HG03139 (cell line): ENCODE measurements around the gene GNG2.

Experiments
- ATAC-seq: cut with Tn5 transposase; IDR thresholded peaks from one replicate; pipeline ENCODE4 v1.9.1; 2021; ENCODE audit not compliant: unreplicated experiment

The GNG2 gene

DNA sequence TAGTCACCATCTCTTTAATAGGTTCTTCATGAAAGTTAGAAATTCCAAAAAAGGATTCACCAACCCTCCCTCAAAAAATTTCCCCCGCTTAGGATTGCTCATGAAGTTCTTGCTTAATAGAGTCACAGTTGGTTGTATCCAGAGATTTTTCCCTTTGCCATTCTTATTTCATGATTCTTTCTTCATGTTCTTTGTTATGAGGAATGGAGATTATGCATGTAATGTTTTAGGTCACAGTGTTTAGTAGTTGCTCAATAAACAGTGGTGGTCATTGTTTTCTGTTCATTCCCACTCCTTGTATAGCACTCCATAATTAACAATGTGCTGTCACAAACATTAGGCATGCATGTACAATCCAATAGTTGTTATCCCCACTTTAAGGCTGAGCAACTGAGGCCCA is 77.7 kb downstream of the GNG2 start:
- no peak for ATAC-seq

DNA sequence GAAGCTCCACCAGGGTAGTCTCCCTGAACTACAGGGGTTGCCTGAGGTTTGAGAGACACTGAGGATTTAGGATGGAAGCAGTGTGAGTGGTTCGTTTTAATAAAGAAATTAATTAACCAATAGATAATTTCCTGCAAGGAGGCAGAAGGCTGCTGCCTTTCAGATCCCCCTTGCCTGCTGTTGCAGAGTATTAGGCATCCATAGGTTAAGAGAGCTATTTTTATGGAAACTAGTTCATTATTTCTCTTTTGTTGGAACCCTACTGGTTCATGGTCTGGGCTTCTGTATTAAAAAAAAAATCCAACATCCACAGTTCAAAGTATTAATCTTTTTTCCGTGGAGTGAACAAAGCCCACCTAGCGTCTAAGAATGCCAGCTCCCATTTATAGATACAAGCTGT is 78.4 kb downstream of the GNG2 start:
- ATAC-seq, result no peak

DNA sequence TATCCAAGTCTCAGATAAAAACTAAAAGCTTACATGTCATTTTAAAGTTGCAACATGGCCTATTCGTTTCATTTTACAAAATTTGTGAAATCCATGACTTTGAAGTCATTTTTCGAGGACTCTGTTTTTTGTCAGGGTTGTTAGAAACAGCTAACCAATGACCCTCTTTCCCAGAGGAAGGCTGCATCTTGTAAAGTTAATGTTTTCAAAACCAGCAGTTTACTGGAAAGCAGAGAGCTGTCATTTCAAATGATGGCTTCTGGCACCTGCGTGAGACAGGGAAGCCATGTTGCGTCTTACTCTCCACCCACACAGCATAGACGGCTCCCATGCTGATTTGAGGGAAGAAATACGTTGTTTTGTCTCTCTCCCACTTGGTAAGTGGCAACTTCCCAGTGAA is 78.8 kb downstream of the GNG2 start:
- no peak for ATAC-seq

DNA sequence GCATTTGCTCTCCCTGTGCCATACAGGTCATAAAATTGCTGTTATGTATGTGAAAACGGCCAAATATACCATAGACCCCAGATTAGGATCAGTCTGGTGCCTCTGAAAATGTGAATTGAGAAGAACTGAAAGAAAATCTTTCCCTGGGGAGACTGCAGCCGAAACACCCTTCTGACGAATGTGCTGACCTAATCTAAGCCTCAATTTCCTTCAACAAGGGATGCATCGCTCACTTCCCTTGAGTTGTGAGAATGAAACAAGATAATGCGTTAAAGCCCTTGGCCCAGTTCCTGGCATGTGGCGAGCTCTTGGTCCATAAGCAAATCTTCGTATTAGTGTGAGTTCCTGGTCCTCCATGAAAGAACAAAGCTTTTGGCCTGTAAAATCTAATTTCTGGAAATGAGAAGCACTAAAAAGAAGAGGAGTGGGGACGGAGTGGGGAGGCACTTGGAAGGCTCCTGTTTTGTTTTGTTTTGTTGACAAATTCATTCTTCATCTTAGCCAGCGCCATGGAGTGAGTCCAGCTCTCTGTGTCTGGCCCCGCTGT is 79.4 kb downstream of the GNG2 start:
- no peak for ATAC-seq

DNA sequence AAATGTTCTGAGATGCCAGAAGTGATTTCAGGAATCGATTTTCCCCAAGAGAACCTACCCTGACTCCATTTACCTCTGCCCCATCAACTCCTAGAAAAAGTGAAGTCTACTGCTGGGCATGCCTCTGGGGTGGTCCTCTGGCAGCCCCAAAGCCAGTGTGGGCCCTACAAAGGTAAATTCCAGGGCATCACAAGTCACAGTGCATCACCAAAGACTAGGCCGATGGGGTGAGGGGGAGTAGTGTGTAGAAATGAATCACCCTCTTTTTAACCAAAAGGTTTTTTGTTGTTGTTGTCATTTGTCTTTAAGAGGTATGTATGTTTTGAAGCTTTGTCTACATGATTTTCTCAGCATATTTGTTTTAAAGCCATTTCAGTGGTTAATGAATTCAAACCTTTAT is 82.6 kb downstream of the GNG2 start:
- no peak for ATAC-seq

DNA sequence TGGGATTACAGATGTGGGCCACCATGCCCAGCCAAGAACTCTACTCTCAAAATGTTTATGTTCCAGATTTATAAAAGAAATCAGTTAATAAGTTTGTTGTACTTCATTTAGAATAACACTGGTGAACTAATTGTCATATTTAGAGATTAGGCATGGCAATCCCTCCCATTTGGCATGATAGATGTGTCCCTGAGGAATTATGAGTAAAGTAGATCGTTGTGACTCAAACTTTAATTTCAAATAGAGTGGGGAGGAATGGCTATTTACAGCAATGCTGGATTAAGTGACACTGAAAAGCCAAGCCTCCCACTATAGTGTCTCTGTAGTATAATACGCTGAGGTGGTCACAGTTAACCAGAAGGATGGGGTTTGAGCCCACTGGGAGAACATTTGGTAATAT is 89.6 kb downstream of the GNG2 start:
- ATAC-seq, result no peak

DNA sequence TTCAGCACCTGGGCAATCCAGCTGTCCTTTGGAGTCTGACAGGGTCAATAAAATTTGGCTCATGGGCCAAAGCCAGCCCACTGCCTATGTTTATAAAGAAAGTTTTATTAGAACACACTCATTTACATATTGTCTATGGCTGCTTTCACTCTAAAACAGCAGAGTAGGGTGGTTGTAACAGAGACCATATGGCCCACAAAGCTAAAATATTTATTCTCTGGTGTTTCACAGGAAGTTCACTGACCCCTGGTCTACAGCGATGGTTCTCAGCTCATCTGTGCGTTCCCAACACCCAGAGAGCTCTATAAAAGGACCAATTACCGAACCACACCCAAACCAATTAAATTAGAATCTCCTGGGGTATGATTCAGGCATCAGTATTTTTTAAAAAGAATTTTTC is 91.2 kb downstream of the GNG2 start:
- ATAC-seq, result no peak

DNA sequence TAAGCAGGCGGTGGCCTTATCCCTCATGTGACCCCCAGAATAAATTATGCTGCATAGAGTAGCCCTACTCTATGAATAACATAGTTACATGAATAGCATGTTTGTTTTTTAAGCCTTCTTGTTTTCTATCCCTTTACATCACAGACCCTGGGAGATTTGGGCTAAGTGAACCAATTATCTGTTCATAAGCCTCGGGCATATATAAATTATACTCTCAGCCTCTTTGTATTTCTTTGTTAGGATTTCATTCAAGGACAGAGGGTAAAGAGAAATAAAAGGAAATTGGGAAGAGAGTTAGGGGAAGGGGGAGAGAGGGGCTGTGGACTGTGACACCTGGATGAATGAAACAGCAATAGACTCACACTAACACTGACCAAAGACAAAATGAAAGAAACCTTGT is 93.6 kb downstream of the GNG2 start:
- no peak for ATAC-seq

DNA sequence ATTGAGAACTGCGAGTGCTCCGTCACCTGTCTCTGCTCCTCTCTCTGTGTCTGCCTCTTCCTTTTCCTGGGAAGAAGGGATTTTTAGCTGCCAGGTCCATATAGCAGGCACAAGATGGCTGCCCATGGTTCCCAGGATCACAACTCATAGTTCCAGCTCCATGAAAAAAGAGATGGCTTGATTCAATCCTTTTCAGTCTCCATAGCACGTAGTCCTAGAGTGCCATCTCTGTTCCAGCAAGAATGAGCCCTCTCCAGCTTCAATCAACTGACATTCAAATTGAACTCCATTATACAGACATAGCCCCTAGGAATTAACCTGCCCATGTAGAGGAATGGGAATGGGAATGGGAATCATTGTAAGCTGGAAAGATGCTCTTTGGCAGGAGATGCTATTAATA is 94.2 kb downstream of the GNG2 start:
- no peak for ATAC-seq

DNA sequence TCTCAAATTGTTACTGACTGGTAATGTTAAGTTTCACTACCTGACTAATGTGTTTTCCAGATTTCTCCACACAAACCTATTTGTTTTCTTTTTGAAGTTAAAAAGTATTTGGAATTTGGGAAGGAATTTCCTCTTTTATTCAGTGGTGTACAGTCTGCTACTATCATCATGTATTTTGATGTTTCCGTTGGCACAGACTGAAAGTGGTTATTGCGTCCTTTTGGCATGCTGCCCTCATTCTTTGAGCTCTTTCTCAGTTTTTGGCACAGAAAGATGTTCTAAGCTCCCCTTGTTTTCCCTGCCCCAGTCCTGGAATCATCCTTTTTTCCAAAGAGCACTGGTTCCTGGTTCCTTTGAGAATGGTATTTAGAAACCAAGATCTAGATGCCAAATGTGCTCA is 97.5 kb downstream of the GNG2 start:
- no peak for ATAC-seq

DNA sequence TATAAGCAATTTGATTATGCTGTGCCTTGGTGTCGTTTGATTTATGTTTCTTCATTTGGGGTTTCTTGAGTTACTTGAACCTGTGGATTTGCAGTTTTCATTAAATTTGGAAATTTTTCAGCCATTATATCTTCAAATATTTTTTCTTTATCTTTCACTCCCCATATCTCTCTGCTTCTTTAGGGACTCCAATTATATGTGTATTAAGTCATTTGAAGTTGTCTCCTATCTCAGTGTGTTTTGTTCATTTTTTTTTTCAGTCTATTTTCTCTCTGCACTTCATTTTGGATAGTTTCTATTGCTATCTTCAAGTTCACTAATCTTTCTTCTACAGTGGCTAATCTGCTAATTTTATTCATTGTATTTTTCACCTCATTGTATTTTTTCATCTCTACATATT is 99.5 kb downstream of the GNG2 start:
- no peak for ATAC-seq

DNA sequence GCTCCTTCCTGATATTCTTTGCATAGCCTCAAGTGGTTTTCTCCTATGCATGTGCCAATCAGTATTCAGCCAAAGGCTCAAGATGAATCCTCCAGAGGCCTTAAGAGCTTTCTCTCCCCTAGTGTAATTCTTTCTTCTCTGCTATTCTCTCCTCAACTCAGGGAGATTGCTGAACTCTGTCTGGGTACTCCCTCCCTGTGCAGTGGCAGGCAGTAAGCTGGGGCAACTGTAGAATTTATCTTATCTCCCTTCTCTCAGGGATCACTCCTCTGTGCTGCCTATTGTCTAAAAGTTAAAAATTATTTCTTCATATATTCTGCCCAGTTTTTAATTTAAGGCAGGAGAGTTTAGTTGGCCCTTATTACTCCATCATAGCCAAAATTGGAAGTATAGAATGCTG is 100.5 kb downstream of the GNG2 start:
- ATAC-seq, result no peak

DNA sequence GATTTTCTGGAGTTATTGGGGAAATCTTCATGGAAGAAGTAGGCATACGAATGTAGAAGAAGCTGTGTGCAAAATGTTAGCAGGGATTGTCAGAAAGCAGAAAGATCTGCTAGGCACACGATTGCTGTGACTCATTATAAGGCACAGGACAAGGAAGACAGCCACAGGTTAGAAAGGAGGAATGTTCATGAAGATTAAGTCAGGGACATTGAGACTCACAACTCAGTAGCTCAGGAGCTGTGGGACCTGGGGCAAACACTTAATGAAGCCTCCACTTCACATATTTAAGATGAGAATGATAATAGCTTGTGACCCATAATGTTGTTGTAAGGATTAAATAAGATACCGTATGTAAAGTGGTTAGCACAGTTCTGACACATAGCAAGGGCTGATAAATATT is 102.3 kb downstream of the GNG2 start:
- no peak for ATAC-seq

DNA sequence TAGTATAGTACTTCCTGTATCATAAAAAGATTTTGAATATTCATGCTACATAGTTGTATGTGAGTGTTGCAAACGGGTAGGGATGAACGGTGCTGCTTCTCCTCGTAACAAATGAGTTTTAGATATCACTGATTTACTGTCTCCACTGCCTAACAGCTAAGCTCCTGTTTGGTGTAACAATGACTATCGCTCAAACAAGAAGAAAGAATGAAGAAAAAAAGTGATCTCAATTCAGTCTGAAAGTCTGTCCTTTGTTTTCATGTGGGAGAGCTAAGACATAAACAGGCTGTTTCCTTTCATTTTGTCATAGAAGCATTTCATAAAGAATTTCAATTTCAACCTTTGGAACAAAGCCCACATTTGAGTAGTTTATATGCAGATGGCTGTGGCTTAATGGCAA is 102.9 kb downstream of the GNG2 start:
- no peak for ATAC-seq

DNA sequence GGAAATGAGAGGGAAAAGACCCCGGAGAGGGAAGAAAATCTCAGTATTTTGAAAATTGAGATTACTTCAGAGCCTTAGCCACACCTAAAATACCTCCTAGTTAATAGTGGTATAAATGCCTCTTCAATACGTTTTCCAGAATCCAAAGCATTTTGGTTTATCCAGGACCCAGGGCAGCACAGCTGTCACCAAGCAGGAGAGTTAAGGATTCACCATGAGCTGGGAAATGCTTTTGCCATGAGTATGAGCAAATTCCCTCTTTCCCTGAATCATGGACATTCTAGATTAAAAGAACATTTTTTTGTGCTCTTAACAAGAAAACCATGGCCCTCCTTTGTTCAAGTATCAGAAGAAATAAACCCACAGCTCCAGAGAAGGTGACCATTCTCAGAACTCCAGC is 107.1 kb downstream of the GNG2 start:
- ATAC-seq, result no peak

DNA sequence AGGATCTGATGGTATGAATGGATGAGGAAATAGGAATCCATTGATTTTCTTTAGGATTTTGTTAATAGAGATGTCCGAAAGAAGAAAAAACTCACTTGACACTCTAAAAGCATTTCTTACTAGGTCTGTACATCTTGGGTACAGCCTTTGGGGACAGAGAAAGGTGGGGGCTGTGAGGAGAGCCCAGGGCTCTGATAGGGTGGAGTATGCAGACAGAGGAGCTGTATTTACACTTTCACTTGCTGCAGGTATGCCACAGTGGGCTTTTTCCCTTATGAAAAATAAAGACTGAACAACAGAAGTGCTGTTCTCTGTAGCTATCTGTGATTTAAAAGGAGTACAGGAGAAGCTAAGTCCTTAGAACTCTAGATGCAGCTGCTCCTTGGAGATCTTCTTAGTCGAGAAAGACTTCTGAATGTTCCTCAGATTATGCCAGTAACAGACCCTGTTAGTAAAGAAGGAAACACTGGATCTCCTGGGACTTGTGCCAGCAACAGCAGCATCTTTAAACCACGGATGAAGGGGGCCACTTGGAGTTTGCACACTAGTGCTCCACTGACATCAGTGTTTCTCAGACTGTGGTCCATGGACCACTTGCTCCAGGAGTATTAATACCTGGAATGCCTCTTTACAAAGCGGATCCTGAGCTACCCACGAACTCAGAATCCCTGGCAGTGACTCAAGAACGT is 109.6 kb downstream of the GNG2 start:
- ATAC-seq, result no peak

DNA sequence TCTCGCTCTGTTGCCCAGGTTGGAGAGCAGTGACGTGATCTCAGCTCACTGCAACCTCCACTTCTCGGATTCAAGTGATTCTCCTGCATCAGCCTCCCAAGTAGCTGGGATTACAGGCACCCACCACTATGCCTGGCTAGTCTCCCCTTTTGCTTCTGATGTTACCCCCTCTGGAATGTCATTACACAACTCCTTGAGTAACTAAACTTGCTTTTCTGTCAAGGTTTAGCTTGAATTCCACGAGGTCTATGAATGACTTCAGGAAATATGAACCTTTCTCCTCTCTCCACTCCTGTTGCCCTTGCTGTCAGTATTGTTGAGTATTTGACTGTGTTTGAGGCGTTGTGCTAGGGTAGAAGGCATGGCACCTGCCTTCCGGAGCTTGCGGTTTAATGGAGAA is 112.2 kb downstream of the GNG2 start:
- ATAC-seq, result no peak

DNA sequence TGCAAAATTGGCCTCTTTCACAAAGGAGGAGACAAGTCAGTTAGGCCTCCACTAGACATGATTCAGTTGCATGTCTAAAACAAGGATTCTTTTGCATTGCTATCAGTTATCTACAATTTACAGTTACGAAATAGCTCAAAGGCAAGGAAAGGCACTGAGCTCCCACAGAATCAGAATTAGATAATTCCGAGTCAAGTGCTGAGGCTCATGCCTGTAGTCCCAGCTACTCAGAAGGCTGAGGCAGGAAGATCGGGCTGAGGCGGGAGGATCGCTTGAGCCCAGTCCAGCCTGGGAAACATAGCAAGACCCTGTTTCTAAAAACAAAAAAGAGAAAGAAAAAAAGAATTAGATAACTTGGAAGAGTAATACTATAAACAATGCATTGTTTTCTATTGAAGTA is 116.7 kb downstream of the GNG2 start:
- no peak for ATAC-seq

DNA sequence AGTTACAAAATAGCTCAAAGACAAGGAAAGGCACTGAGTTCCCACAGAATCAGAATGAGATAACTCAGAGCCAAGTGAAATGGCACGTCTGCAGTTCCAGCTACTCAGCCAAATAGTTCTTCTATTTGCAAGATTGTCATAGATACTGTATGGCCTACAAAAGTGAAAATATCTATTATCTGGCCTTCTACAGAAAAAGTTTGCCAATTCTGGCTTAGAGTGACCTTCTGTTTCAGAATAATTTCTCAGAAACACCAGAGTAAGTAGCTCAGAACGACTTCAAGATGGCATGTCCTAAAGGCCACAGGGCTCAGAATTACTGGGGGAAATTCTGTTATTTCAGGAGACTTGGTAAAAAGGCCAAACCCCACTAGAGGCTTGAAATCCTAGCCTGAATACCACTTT is 118.3 kb downstream of the GNG2 start:
- ATAC-seq, result no peak

DNA sequence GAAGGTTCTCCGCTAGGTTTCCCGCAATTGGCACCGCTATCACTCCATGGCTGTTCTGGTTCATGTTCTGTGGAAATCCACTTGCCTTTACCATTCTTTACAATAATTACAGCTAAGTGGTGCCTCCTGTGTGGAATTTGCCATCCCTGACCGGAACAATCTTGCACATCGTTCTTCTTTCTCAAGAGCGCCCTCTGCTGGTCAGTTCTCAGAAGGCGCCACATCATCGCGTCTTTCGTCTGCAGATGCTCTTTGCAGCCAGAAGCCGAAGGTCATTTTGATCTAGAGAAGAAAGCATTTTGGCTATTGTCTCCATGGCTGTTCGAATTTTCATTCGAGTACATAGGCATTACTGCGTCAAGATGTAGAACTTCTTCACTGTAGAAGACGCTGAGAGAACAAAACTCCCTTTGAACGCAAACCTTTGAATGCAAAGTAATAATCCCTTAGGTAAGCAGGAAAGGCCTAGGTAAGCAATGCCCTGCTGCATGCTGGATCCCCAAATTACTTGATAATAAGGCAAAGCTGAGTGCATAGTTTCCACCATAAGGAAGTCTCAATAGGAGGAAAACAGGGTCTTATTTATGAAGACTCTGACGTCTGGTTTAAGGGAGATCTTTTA is 118.8 kb downstream of the GNG2 start:
- peak; percentile 78 for ATAC-seq

DNA sequence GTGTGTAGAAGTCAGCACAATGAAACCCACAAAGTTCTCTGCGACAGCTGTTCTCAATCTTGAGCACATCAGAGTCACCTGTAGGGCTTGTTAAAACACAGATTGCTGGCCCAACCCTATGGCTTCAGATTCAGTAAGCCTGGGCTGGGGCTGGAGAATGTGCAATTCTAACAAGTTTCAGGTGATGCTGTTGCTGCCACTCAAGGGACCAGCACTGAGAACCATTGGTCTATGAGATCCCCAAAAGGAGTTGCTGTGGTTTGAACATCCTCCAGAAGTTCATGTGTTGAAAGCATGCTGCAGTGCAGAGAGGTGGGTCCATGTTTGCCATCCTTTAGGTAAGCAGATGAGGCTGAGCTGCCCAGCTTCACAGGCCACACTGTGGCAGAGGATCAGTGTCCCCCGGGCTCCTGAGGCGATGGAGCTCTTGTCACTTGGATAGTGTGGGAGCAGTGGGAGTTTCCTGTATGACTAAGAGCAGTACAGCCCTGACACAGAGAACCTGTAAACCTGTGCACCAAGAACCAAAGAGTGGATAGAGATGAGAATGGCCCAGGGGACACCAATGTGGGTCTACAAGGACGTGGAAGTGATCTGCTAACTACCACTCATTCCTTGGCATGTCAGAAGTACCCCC is 120.9 kb downstream of the GNG2 start:
- ATAC-seq, result no peak

DNA sequence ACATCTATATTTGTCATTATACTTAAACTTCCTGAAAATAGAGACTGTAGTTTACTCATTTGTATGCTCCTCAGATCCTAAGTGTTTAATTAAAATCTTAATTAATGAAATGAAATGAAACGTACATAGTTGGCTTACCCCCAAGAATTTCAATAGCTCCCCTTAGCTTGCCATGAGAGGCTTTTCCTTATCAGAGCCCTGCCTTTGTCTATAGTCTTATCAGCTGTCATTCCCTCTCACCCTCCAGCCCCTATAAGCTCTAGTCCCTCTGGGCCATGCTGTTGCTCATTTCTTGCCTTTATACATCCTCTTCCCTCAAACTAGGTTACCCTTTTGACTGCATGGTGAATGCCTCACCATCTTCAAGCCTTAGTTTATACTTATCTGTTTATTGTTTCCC is 127.8 kb downstream of the GNG2 start:
- ATAC-seq, result no peak
